ENCODE measurements around the gene NWD2.
"Not testable (repeated sequence)": the region's sequence is repeated elsewhere in the genome, so short reads cannot be mapped to it uniquely, and the experiment has no call there.

The NWD2 gene

DNA sequence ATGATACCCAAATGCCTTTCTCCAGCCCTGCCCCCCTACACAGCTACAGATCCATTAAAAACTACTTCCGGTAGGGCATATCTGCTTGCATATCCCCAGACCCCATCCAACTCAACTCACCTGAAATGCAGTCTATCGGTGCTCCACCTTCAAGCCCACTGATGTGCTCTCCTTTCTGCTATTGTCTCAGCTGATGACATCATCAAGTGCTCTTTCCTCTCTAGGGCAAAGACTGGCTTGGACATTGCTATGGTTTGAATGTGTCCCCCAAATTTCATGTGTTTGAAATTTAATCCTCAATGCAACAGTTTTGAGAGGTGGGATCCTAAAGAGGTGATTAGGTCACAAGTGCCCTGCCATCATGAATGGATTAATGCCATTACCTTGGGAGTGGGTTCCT, 229.3 kb downstream of the NWD2 start:
- no peak for DNase-seq

DNA sequence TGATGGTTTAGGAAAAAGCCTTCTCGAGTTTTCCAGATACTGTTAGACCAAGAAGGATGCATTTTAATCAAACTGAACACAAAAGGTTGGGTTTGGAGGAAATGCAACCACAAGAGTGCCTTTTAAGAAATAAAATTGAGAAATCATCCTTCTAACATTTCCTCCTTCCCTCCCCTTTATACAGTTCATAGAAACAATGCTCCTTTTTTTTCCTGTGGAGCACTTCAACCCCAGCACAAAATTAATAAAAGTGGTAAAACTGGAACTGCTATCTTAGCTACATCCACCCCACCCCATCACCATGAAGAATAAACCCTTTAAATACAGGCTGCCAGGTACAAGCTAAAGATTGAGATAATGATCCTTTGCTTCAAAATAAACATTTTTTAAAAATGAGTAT, 230.5 kb downstream of the NWD2 start:
- DNase-seq: no peak

DNA sequence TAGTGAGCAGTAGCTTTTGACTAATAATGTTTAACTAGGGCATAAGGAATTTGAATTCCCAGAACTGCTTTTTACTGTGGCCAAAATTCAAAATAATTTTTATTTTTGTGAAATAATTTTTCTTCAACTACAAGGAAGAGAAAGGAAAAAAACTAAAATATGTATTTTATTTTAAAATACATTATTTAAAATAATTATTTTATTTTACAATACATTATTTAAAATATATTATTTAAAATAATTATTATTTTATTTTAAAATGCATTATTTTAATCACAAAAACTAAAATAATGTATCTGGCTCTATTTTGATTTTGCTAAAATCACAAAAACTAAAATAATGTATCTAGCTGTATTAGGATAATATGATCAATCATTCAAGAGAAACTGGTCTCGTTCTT, 231.2 kb downstream of the NWD2 start:
- no peak for DNase-seq

DNA sequence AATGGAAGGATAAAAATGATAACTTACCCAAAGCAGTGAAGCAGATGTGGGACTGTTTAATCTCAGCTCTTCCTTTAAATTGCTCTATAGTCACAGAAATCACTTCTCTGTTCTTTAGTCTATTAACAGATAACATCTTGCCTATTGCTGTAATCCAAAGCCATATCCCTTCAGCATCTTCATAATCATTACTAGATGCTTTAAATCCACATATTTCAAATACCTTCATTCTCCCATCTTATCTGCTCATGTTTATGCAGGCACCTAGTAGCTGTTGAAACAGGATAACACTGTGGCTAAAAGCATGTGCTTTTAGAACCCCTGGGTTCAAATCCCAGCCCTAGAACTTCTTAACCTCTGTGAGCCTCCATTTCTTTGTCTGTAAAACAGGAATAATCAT, 231.7 kb downstream of the NWD2 start:
- no peak for DNase-seq

DNA sequence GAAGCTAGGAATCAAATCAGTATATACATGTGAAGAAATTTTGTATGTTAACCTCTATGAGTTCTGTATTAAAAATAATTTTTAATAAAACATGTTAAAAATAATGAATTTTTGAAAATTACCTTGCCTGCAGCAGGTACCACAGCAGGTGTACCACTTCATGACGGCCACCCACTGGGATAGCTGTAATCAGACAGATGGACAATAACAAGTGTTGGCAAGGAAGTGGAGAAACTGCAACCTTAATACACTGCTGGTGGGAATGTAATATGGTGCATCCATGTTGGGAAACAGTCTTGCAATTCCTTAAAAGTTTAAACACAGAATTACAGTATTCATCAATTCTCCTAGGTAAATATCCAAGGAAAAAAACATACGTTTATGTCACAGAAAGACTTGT, 232.1 kb downstream of the NWD2 start:
- DNase-seq: no peak

DNA sequence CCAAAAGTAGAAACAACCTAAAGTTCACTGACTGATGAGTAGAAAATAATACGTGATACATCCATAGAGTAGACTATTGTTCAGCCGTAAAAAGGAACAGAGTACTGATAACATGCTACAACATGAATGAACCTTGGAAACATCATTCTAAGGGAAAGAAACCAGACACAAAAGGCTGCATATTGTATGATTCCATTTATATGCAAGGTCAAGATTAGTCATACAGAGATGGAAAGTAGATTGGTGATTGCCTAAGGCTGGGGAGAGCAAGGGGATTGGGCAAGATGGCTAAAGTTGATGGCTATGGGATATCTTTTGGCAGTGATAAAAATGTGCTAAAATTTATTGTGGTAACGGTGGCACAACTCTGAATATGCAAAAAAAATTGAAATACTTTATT, 232.6 kb downstream of the NWD2 start:
- no peak for DNase-seq

DNA sequence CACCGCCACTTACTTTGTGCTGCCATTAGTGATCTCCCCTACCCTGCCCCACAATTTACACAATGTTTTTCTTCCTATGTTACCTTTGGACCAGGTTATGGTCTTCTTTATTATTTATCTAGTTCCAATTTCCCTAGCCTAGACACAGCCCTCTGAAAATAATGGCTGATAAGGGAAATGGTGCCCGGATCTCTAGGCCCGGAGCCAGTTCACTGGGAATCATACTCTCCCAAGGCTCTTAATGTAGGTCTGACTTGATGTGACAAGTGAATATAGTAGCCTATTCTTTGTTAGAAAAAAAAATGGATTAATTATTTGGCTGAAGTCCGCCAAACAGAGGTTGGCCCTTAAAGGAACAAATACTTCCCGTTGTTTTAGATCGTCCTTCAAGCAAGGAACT, 233.6 kb downstream of the NWD2 start:
- DNase-seq: no peak

DNA sequence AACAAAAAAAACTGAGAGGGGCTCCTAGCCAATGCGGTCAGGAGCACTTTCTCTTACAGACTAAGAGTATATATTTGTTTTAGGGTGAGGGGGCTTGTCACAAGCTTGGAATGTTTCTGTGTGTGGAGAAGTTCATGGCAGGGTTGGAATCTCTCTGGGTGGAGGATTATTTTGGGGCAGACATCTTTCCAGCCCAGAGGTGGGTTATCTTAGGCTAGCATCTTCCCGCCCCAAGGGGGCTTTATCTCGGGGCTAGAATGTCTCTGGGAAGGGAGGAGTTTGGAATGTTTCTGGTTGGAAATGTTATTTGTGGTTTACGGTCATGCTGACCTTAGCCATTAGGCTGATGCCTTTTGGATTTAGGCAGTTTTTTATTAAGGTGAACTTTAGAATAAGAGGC, 236.0 kb downstream of the NWD2 start:
- DNase-seq: no peak

DNA sequence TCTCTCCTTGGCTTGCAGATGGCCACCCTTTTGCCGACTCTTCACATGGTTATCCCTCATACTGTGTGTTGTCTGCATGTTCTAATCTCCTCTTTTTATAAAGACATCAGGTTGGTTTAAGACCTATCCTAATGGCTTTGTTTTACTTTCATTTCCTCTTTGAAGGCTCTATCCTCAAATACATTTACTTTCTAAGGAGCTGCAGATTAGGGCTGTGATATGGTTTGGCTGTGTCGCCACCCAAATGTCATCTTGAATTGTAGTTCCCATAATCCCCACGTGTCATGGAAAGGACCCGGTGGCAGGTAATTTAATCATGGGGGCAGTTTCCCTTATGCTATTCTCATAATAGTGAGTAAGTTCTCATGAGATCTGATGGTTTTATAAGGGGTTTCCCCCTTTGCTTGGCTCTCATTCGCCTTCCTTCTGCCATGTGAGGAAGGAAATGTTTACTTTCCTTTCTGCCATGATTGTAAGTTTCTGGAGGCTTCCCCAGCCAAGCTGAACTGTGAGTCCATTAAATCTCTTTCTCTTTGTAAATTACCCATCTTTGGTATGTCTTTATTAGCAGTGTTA, 237.1 kb downstream of the NWD2 start:
- no peak for DNase-seq

DNA sequence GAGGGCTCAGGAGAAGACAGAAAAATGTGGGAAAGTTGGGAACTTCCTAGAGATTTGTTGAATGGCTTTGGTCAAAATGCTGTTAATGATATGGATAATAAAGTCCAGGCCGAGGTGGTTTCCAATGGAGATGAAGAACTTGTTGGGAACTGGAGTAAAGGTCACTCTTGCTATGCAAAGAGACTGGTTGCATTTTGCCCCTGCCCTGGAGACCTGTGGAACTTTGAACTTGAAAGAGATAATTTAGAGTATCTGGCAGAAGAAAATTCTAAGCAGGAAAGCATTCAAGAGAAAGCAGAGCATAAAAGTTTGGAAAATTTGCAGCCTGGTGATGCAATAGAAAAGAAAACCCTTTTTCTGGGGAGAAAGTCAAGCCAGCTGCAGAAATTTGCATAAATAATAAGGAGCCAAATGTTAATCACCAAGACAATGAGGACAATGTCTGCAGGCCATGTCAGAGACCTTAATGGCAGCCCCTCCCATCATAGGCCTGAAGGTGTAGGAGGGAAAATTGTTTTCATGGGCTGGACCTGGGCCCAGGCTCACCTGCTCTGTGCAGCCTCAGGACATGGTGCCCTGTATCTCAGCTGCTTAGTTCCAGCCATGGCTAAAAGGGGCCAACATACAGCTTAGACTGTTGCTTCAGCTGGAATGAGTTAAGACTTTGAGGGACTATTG, 237.8 kb downstream of the NWD2 start:
- no peak for DNase-seq

DNA sequence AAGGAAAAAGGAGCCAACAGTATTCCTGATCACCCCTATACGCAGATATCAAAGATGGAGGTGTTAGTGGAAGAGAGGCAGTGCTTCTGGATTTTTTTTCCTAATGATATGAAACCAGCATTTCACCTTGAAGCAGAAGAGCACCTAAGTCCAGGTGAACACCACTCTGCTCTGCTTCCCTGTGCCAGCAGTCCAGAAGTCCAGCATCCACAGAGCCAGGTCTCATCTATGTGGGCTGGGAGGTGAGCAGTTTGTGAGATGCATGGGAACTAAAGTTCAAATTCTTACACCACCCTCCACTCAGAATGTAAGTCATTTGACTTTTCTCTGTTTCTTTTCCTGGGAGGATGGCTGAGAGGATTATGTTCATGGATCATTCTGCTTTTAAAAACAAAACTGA, 239.1 kb downstream of the NWD2 start:
- DNase-seq: no peak

DNA sequence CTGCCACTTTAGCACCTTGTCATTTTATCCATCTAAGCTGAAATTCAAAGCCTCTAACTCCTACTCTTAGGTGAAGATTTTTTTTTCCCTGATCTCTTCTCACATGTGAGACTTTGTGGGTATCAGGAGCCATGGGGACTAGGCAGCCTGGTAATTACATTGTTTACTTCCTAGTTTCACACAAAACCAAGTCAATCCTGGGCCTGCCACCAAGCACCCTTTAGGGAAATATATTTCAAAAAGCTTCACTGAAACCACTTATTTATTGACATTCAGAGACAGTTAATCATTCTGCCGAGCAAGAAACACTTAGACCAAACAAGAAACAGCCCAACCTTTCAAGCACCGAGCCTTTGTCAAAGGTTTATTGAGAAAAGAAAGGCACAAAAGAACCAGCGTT, 241.6 kb downstream of the NWD2 start:
- no peak for DNase-seq

DNA sequence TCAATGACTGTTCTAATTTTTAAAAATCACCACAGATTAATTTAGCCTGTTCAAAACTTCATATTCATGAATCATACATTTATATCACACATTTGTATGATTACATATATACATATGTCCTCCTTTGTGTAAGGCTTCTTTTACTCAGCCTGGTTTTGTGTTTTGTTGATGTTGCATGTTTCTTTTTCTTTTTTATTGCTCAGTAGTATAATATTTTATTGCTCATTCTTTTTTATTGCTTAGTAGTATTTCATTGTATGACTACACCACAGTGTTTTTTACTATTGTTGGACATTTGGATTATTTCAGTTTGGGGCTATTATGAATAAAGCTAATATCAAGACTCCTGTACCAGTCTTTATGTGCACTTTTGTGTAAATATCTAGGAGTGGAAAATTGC, 243.1 kb downstream of the NWD2 start:
- no peak for DNase-seq

DNA sequence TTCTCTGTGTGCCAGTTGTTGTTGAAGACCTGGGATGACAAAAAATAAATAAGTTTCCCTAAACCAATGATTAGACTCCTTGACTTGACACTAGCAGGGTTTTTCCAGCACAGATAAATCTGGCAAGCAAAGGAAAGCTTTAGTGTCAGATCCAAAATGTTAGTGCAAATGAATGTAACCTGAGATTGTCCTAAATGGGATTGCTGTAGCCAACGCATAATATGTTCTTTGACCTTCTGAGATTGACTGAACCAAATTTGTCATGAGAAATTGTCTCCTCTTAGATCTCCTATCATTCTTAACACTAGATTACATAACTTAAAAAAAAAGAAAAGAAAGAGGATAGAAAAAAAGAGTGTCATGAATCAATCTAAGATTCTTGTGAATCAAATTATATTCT, 245.2 kb downstream of the NWD2 start:
- no peak for DNase-seq

DNA sequence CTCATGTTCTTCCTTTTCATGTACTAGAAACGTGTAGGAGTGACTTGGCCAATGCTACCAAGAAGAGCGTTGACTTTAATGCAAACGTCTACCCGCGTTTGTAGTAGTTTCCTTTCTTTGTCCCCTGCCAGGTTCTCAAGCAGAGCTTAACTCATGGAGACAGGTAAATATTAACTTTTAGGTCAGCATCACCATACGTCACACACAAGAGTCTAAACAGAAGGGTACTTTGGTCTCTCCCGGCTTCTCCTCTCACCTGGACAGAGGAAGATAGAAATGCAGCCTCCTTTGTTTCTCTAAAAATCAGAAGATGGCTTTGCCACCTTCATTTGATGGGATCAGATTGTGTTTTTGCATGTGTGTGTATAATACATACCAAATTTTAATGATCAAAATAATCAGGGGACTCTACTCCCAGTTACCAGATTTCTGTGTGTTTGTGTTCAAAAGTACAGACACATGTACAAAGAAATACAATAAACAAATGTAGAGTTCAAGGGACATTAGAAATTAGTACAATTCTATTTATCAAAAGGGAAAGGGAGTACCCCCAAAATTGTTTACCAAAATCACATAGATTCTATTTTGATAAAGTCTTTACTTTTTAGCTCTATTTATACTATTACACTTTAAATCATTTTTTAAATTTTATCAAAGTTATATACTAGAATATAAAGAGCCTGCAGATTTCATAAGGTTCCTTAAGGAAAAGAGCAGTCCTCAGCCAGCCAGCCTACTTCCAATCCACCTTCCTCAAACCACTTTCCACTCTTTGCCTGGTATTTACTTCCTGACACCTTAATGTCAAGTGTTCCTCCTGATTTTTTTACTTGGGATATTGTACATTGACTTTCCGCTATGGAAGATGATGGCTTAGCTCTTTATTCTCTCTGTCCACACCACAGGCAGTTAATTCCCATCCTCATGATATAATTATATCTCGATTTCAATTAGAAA, 246.1 kb downstream of the NWD2 start:
- DNase-seq: no peak

DNA sequence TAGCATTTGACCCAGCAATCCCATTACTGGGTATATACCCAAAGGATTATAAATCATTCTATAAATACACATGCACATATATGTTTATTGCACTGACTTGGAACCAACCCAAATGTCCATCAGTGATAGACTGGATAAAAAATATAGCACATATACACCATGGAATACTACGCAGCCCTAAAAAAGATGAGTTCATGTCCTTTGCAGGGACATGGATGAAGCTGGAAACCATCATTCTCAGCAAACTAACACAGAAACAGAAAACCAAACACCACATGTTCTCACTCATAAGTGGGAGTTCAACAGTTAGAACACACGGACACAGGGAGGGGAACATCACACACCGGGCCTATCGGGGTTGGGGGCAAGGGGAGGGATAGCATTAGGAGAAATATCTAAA, 250.8 kb downstream of the NWD2 start:
- not testable (repeated sequence) for DNase-seq

Data from NCI-H2171 treated with DMSO at 0.1 percent for 48 hours (cell line).